ENCODE results near the gene RIMS4. TPM values are rescaled to one million over a fixed set of nuclear protein-coding genes. Genes with fewer than 3 reads are reported as not detected.
A peak's percentile ranks its signal among the peaks of the same experiment; 100 is the strongest.

RIMS4 gene
- total RNA-seq, 1 experiment from 2014 or later, result not detected

DNA sequence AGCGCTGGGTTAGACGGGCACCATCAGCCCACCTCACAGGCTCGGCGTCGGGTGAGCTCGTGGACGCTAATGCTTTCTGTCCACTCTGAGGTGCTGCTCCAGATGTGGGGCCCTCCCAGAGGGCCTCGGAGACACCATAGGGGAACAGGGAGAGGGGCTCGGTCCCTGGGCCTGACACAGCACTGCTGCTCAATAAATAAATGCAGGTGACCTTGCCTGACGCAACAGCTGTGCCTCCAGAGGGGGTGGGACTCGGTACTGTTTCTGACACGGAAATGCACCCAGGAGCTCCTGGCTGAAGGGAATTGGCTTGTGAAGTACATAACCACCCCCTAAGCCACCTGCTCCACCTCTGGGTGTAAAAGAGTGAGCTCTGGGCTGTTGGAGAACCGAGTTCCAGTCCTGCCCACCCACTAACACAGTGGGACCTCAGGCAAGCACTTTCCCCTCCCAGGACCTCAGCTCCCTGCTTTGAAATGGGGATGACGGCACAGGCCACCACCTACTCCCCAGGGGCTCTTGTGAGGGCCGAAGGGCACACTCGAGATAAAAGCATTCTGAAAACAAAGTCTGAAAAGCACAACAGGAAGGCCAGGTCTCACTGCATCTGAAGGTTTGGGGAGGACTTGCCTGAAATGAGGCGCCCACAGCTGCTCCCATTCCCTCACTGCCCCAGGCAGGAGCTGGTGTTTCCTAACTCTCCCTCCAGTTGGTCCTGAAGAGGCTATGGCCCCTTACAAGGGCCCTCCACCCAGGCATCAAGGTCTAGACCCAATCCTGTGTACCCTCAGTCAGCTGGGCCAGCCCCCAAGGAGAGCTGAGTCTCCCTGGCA lies 58.0 kb downstream of the RIMS4 start:
- Histone ChIP-seq H3K4me1 (no peaks in the 10 kb centered on the region), H3K27me3 (peaks cover 40% of the 10 kb centered on the region), H3K9me3 (replicated peaks) (no peaks in the 10 kb centered on the region), H3K36me3 (no peaks in the 10 kb centered on the region), H3K4me3 (no peak overlapping the region), H3K27ac (no peak overlapping the region)
- no peak for DNase-seq

DNA sequence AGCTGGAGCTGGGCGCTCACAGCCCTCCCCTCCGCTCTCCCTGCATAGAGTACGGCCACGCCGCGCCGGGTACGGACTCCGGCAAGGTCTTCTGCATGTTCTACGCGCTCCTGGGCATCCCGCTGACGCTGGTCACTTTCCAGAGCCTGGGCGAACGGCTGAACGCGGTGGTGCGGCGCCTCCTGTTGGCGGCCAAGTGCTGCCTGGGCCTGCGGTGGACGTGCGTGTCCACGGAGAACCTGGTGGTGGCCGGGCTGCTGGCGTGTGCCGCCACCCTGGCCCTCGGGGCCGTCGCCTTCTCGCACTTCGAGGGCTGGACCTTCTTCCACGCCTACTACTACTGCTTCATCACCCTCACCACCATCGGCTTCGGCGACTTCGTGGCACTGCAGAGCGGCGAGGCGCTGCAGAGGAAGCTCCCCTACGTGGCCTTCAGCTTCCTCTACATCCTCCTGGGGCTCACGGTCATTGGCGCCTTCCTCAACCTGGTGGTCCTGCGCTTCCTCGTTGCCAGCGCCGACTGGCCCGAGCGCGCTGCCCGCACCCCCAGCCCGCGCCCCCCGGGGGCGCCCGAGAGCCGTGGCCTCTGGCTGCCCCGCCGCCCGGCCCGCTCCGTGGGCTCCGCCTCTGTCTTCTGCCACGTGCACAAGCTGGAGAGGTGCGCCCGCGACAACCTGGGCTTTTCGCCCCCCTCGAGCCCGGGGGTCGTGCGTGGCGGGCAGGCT lies 60.1 kb downstream of the RIMS4 start:
- no peaks in the 10 kb centered on the region for H3K9me3 ChIP-seq (replicated peaks)
- H3K4me1 ChIP-seq, result no peaks in the 10 kb centered on the region
- H3K4me3 ChIP-seq, result no peak overlapping the region
- DNase-seq, result no peak
- H3K27me3 ChIP-seq, result peaks cover 39% of the 10 kb centered on the region
- H3K36me3 ChIP-seq, result no peaks in the 10 kb centered on the region
- no peak overlapping the region for H3K27ac ChIP-seq

DNA sequence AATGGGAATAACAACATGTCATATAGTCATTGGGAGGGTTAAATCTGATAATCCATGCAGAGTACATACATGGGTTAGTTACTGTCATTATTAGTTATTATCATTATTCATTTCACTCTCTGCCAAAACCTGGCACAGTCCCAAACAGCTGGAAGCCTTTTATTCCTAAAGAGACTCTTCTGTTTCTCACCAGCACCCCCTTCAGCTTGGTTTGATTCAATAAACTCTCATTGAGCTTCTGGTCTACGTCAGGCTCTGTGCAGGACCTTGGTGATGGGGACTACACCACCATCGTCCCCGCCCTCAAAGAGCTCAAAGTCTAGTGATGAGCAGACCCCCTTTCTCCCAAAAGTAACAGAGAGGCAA lies 62.4 kb downstream of the RIMS4 start:
- H3K36me3 ChIP-seq, result no peaks in the 10 kb centered on the region
- DNase-seq, result peak in 1 of 2 experiments; percentile 39
- H3K27me3 ChIP-seq, result peaks cover 36% of the 10 kb centered on the region
- H3K9me3 ChIP-seq (replicated peaks), result no peaks in the 10 kb centered on the region
- no peak overlapping the region for H3K27ac ChIP-seq
- no peak overlapping the region for H3K4me3 ChIP-seq
- no peaks in the 10 kb centered on the region for H3K4me1 ChIP-seq

GRCh38 chr20:44747166-44748004 lies 63.0 kb downstream of the RIMS4 start:
- H3K9me3 ChIP-seq (replicated peaks), result no peaks in the 10 kb centered on the region
- H3K27ac ChIP-seq, result no peak overlapping the region
- no peak overlapping the region for H3K4me3 ChIP-seq
- H3K4me1 ChIP-seq, result no peaks in the 10 kb centered on the region
- DNase-seq, result peak; percentile 74 to 88
- peaks cover 33% of the 10 kb centered on the region for H3K27me3 ChIP-seq
- no peaks in the 10 kb centered on the region for H3K36me3 ChIP-seq

- peaks cover 30% of the 10 kb centered on the region for H3K27me3 ChIP-seq
- no peak overlapping the region for H3K4me3 ChIP-seq
- H3K4me1 ChIP-seq, result no peaks in the 10 kb centered on the region
- H3K27ac ChIP-seq, result no peak overlapping the region
- H3K9me3 ChIP-seq (replicated peaks), result no peaks in the 10 kb centered on the region
- H3K36me3 ChIP-seq, result no peaks in the 10 kb centered on the region
- DNase-seq, result peak in 1 of 2 experiments; percentile 20
These were observed 63.8 kb downstream of the RIMS4 start for GRCh38 chr20:44746367-44747165.

DNA sequence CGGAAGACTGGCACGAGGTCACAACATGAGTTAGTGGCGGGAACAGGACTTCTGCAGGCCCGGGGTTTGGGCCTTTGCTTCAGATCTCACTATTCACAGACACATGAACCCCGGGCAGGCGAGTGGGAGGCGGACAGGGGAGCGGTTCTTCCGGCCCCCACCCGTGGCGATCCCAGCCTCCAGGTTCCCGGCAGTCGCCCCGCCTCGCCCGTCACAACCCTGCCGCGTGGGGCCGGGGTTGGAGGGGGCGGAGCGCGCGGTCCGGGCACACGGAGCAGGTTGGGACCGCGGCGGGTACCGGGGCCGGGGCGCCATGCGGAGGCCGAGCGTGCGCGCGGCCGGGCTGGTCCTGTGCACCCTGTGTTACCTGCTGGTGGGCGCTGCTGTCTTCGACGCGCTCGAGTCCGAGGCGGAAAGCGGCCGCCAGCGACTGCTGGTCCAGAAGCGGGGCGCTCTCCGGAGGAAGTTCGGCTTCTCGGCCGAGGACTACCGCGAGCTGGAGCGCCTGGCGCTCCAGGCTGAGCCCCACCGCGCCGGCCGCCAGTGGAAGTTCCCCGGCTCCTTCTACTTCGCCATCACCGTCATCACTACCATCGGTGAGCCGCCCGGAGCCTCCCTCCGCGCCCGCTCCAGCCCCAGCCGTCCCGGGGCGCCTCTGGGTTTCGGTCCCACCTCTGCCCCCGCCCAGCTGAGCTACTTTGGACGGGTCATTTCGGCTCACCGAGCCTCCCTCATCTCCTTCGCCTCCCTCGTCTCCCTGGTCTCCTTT lies 64.6 kb downstream of the RIMS4 start, which contains the start of gene KCNK15:
KCNK15 (plus strand) TSS at position 268 of the 769 bp plus-strand sequence; CDS start at position 314, 46 bp downstream.
- H3K36me3 ChIP-seq, result no peaks in the 10 kb centered on the region
- H3K9me3 ChIP-seq (replicated peaks), result no peaks in the 10 kb centered on the region
- no peak within 1 kb of the TSS for H3K27ac ChIP-seq
- no peaks in the 10 kb centered on the region for H3K4me1 ChIP-seq
- no peak for DNase-seq
- no peak within 1 kb of the TSS for H3K4me3 ChIP-seq
- H3K27me3 ChIP-seq, result peaks cover 34% of the 10 kb centered on the region

GRCh38 chr20:44745122-44745597 lies 65.2 kb downstream of the RIMS4 start:
- no peak for DNase-seq
- Histone ChIP-seq H3K4me1 (no peaks in the 10 kb centered on the region), H3K27me3 (peaks cover 34% of the 10 kb centered on the region), H3K27ac (no peak overlapping the region), H3K9me3 (replicated peaks) (no peaks in the 10 kb centered on the region), H3K36me3 (no peaks in the 10 kb centered on the region), H3K4me3 (no peak overlapping the region)

DNA sequence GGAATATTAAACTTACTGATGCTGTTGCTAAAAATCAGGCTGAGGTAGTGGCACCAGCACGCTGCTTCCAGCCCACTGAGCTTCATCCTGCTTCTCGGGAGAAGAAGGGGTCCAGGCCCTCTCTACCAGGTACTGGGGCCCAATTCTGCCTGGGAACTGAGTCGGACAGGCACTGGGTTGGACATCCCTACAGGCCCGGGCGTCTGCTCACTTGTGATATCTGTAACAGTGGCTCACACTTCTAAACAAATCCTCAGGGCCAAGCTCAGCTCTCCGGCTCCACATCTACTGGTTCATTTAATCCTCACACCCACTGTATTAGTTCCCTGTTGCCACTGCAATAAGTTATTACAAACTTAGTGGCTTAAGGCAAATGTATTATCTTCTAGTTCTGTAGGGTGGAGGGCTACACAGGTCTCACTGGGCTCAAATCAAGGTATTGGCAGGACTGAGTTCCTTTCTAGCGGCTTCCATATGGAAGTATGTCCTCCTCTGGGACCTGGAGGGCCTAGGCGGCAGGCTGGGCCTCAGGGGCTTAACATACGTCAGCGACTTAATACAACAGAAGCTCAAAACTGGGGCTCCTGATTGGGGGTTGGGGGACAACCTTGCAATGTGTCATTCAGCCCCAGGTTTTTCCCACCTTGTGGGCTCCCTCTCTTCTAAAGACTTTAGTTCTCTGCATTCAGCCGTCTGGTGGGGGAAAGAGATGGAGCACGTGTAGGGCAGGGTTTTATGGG lies 66.3 kb downstream of the RIMS4 start:
- H3K27me3 ChIP-seq, result peaks cover 34% of the 10 kb centered on the region

GRCh38 chr20:44743080-44743701 lies 67.2 kb downstream of the RIMS4 start:
- no peak overlapping the region for H3K27ac ChIP-seq
- peaks cover 34% of the 10 kb centered on the region for H3K27me3 ChIP-seq

More for the DNA sequence above, 66.3 kb downstream of the RIMS4 start:
- no peak overlapping the region for H3K4me3 ChIP-seq
- no peak overlapping the region for H3K27ac ChIP-seq
- no peaks in the 10 kb centered on the region for H3K36me3 ChIP-seq
- no peaks in the 10 kb centered on the region for H3K9me3 ChIP-seq (replicated peaks)
- no peak for DNase-seq
- no peaks in the 10 kb centered on the region for H3K4me1 ChIP-seq

DNA sequence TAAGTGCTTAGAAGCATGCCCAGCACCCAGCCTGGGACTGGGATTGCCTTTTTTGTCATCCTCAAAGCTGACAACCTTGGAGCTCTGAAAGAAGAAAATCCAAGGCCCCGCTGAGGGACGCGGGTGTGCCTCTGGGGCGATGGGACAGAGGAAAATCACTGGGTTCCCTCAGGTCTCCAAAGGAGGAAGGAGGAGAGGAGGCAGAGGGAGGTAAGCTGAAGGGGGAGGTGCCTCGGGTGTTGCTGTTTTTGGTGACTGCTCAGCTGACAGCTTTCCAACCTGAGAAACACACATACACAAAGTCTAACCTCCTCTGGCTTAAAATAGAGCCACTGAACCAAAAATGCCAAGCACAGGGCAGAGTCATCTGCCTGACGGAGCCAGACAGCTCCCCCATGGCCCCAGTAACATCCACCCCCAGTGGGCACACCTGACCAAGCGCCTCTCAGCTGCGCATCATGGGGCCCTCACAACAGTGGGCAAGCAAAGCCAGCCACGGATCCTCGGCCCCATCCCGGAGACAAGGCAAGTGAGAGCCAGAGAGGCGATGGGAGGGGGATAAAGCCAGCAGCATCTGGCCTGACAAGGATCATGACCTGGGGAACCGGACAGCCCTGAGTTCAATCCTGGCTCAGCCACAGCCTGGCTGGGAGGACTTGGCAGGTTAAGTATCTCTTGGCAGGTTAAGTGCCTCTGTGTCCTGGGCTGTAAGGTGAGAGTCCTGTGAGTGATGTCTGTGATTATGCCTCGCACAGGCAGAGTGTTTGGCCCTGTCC lies 67.9 kb downstream of the RIMS4 start:
- H3K4me3 ChIP-seq, result no peak overlapping the region
- H3K4me1 ChIP-seq, result no peaks in the 10 kb centered on the region
- no peak for DNase-seq
- H3K9me3 ChIP-seq (replicated peaks), result no peaks in the 10 kb centered on the region
- no peaks in the 10 kb centered on the region for H3K36me3 ChIP-seq
- peaks cover 34% of the 10 kb centered on the region for H3K27me3 ChIP-seq
- no peak overlapping the region for H3K27ac ChIP-seq

More at GRCh38 chr20:44743080-44743701, 67.2 kb downstream of the RIMS4 start:
- H3K9me3 ChIP-seq (replicated peaks), result no peaks in the 10 kb centered on the region
- no peaks in the 10 kb centered on the region for H3K36me3 ChIP-seq
- no peaks in the 10 kb centered on the region for H3K4me1 ChIP-seq
- no peak for DNase-seq
- no peak overlapping the region for H3K4me3 ChIP-seq

DNA sequence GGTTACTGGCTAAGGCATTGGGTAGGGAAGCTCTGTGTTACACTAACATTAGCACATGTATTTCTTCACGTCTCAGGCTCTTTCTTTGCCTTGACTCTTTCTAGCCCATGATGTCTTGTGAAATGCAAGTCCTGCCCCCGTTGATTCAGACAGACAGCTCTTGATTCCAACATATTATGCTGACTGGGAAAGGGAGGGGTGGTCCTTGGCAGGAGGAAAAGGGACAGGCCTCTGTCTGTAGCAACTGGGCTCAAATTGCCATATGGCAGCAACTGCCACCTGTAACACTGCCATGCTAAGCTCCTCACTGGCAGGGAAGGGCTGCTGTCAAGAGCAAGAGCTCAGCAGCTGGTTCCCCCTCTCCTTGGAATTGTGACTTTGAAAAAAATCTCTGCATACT lies 70.4 kb downstream of the RIMS4 start:
- H3K27ac ChIP-seq, result no peak overlapping the region
- H3K9me3 ChIP-seq (replicated peaks), result no peaks in the 10 kb centered on the region

More for the DNA sequence above, 70.4 kb downstream of the RIMS4 start:
- Histone ChIP-seq H3K27me3 (peaks cover 29% of the 10 kb centered on the region), H3K4me1 (no peaks in the 10 kb centered on the region), H3K4me3 (no peak overlapping the region), H3K36me3 (no peaks in the 10 kb centered on the region)
- DNase-seq, result no peak
